CD4-positive, alpha-beta T cell (primary cell): ENCODE data around the gene CD3D. TPM values are rescaled to one million over a fixed set of nuclear protein-coding genes. Genes with fewer than 3 reads are reported as not detected.

Experiments
- ATAC-seq: fragments of 200-7000 bp; cut with Tn5 transposase; one replicate; pipeline ENCODE4 v1.10.0; 2022; ENCODE audit warnings: mild to moderate bottlenecking; ENCODE audit not compliant: poor library complexity
- CTCF ChIA-PET: fragments of 350-600 bp; sonication (Branson Sonifier 250); formaldehyde crosslinking; loops from one replicate; lab custom pipeline; 2021; ENCODE audit warnings: antibody characterized with exemption, inconsistent platforms; lab: Charles Lee
- POLR2A ChIA-PET: fragments of 350-600 bp; sonication (Branson Sonifier 250); formaldehyde crosslinking; loops from one replicate; lab custom pipeline; 2021; ENCODE audit warnings: antibody characterized with exemption, inconsistent platforms; lab: Charles Lee
- DNase-seq, 14 experiments: peaks; one replicate each; pipeline ENCODE4 v3.0.0-alpha.2; 2013 to 2020; ENCODE audit warnings: mixed read lengths in 2 of 14
- H3K27ac ChIP-seq, 2 donors: one replicate each; pipeline versions ENCODE4 v1.5.1 to v1.7.0; 2013; ENCODE audit warnings: low read length in 2 of 2, low read depth in 1 of 2, mild to moderate bottlenecking in 1 of 2
- H3K27me3 ChIP-seq, 2 experiments: 1 replicate in 1 of 2; 2 replicates in 1 of 2; pipeline versions ENCODE4 v1.6.1 to v1.7.0; 2013; ENCODE audit warnings: low read length in 2 of 2, control low read depth in 1 of 2, mild to moderate bottlenecking in 1 of 2, moderate library complexity in 1 of 2; ENCODE audit not compliant: insufficient read depth in 2 of 2, control insufficient read depth in 1 of 2
- H3K36me3 ChIP-seq: one replicate; pipeline ENCODE4 v1.6.1; 2013; ENCODE audit warnings: low read length, control low read depth; ENCODE audit not compliant: insufficient read depth
- H3K4me1 ChIP-seq: one replicate; pipeline ENCODE4 v1.6.1; 2013; ENCODE audit warnings: low read length, control low read depth; ENCODE audit not compliant: insufficient read depth
- H3K4me3 ChIP-seq: one replicate; pipeline ENCODE4 v1.5.1; 2013; ENCODE audit warnings: mild to moderate bottlenecking, low read length, moderate library complexity
- H3K9me3 ChIP-seq, 2 experiments: 1 replicate in 1 of 2; 2 replicates in 1 of 2; pipeline versions ENCODE4 v1.6.1 to v1.7.0; 2013; ENCODE audit warnings: low read length in 2 of 2, mild to moderate bottlenecking in 2 of 2, control low read depth in 1 of 2, moderate library complexity in 1 of 2; ENCODE audit not compliant: control insufficient read depth in 1 of 2, insufficient read depth in 1 of 2
- H3K27ac Mint-ChIP-seq: one replicate; pipeline ENCODE4 v1.8.0; 2020; ENCODE audit warnings: mixed read lengths
- H3K27me3 Mint-ChIP-seq: one replicate; pipeline ENCODE4 v1.8.0; 2021; ENCODE audit warnings: mixed read lengths
- H3K36me3 Mint-ChIP-seq: one replicate; pipeline ENCODE4 v1.8.0; 2021; ENCODE audit warnings: low read depth, mixed read lengths
- H3K4me1 Mint-ChIP-seq: one replicate; pipeline ENCODE4 v1.8.0; 2021; ENCODE audit warnings: low read depth, mixed read lengths
- H3K4me3 Mint-ChIP-seq: one replicate; pipeline ENCODE4 v1.8.0; 2020; ENCODE audit warnings: mild to moderate bottlenecking, mixed read lengths
- H3K9me3 Mint-ChIP-seq: one replicate; pipeline ENCODE4 v1.8.0; 2020; ENCODE audit warnings: mixed read lengths
- intact Hi-C, 2 experiments: fragments of 100-400 bp; cut with DNase I in 1 of 2; cut with micrococcal nuclease in 1 of 2; formaldehyde crosslinking; loops; one replicate each; pipeline versions ENCODE4 v1.15.1 to v1.9.0; 2023 to 2025; cut with DNase I, micrococcal nuclease
- total RNA-seq, 174 experiments: library from RNA in 2 of 174; stranded (reverse) in 2 of 174; gene quantifications; one replicate each; pipeline ENCODE4 v1.2.3 and lab custom pipeline; 2021 to 2026
- TF ChIP-seq, protein P1 (sequence below): fragments of 200-600 bp; IDR thresholded peaks from one replicate; pipeline ENCODE4 v1.8.0; 2022; ENCODE audit warnings: antibody characterized with exemption, mild to moderate bottlenecking

CD3D gene
- total RNA-seq, 2 experiments from 2014 or later: 265 to 274 TPM

DNA sequence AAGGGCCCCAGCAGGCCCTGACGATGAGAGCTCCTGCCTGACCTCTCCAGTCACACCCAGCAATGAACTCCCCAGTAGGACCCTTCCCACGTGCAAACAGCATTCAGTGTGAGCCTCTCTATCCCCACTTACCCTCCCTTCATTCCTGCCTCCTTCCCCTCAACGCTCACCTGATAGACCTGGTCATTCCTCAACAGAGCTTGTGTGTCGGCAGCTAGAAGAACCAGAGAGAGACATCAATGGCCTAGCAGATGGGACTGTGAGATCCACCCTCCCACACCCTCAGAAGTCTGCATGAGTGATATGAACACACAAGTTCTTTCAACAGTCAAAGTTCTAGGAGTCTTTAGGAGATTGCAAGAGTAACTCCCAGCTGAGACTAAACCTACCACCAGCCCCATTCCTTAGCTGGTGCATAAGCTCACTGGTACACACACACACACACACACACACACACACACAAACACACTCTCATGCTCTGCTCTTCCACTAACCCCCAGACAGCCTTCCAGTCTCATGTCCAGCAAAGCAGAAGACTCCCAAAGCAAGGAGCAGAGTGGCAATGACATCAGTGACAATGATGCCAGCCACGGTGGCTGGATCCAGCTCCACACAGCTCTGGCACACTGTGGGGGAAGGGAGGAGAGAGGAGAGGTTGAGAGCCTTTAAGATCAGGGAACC lies 3.1 kb downstream of the CD3D start:
- no peaks in the 10 kb centered on the region for H3K9me3 Mint-ChIP-seq
- TF ChIP-seq, protein P1, sequence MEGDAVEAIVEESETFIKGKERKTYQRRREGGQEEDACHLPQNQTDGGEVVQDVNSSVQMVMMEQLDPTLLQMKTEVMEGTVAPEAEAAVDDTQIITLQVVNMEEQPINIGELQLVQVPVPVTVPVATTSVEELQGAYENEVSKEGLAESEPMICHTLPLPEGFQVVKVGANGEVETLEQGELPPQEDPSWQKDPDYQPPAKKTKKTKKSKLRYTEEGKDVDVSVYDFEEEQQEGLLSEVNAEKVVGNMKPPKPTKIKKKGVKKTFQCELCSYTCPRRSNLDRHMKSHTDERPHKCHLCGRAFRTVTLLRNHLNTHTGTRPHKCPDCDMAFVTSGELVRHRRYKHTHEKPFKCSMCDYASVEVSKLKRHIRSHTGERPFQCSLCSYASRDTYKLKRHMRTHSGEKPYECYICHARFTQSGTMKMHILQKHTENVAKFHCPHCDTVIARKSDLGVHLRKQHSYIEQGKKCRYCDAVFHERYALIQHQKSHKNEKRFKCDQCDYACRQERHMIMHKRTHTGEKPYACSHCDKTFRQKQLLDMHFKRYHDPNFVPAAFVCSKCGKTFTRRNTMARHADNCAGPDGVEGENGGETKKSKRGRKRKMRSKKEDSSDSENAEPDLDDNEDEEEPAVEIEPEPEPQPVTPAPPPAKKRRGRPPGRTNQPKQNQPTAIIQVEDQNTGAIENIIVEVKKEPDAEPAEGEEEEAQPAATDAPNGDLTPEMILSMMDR: no peak
- peaks cover 71% of the 10 kb centered on the region for H3K4me1 Mint-ChIP-seq
- H3K9me3 ChIP-seq: no peaks in the 10 kb centered on the region
- peaks cover 65% of the 10 kb centered on the region for H3K4me1 ChIP-seq
- POLR2A ChIA-PET: interaction anchor here (0.8 to 2.9 kb wide), 12 partner anchors 8 to 125 kb away, joined by 3 to 12 read pairs (median 4); partner anchors contain the start of genes JAML and UBE4A
- H3K27me3 Mint-ChIP-seq: no peaks in the 10 kb centered on the region
- ATAC-seq: no peak
- H3K27me3 ChIP-seq: no peaks in the 10 kb centered on the region
- H3K36me3 ChIP-seq: peaks cover 38% of the 10 kb centered on the region
- DNase-seq: peak in 5 of 14 experiments; percentile 12 to 57 (median 46)
- CTCF ChIA-PET: interaction anchor here (1.0 to 2.5 kb wide), 8 partner anchors 8 to 123 kb away, joined by 3 to 13 read pairs (median 4); partner anchors contain the start of genes CD3E and MPZL2
- peaks cover 66% of the 10 kb centered on the region for H3K36me3 Mint-ChIP-seq
- peak overlapping the region; percentile 86 for H3K4me3 ChIP-seq
- H3K27ac Mint-ChIP-seq: peak overlapping the region; percentile 98
- intact Hi-C loops: no loop called here
- H3K4me3 Mint-ChIP-seq: peak overlapping the region; percentile 97
- H3K27ac ChIP-seq: peak overlapping the region; percentile 90

DNA sequence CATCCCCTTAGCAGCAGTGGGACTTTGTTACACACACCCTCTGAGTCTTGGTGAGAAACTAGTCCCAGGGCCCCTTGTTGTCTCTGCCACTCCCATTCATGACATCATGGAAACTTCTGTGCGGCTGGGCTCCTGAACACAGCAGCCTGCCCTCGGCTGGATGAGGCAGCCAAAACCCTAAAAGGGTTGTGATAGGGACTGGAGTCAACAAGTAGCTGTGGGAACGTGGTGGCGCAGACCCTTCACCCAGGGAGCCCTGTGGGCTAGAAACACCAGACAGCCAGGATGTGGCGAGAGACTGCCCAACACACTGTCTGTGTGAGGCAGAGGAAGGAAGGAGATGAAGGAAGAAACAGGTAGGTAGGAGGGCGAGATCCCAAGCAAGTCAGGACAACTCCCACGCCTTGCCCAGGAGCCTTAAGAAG lies 3.9 kb downstream of the CD3D start:
- H3K4me1 ChIP-seq: peaks cover 62% of the 10 kb centered on the region
- intact Hi-C loops: no loop called here
- ChIA-PET CTCF (interaction anchor here (1.0 to 2.5 kb wide), 7 partner anchors 9 to 122 kb away, joined by 3 to 13 read pairs (median 5); partner anchors contain the start of genes CD3E and MPZL2), POLR2A (interaction anchor here (0.6 to 2.9 kb wide), 7 partner anchors 9 to 112 kb away, joined by 3 to 12 read pairs (median 3); partner anchors contain the start of gene UBE4A)
- peaks cover 60% of the 10 kb centered on the region for H3K36me3 Mint-ChIP-seq
- no peaks in the 10 kb centered on the region for H3K9me3 ChIP-seq
- ATAC-seq (peak; percentile 66), DNase-seq (peak; percentile 61 to 96 (median 86))
- peaks cover 38% of the 10 kb centered on the region for H3K36me3 ChIP-seq
- no peaks in the 10 kb centered on the region for H3K9me3 Mint-ChIP-seq
- H3K27me3 Mint-ChIP-seq: no peaks in the 10 kb centered on the region
- H3K27ac Mint-ChIP-seq: peak overlapping the region; percentile 98
- H3K4me3 Mint-ChIP-seq: peak overlapping the region; percentile 97
- peaks cover 70% of the 10 kb centered on the region for H3K4me1 Mint-ChIP-seq
- no peaks in the 10 kb centered on the region for H3K27me3 ChIP-seq
- H3K27ac ChIP-seq: peak overlapping the region; percentile 90
- H3K4me3 ChIP-seq: peak overlapping the region; percentile 86
- TF ChIP-seq, protein P1: no peak

DNA sequence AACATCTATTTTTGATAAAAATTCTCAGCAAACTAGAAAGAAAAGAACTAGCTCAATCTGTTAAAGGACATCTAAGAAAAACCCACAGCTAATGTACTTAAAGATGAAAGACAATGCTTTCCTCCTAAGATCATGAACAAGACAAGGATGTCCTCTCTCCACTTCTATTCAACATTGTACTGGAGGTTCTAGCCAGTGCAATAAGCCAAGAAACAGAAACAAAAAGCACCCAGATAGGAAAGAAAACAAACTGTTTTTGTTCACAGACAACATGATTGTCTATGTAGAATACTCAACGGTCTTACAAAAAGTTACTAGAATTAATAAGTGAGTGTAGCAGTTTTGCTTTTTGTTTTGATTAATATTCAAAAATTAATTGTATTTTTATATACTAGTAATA lies 7.8 kb downstream of the CD3D start:
- TF ChIP-seq, protein P1: no peak
- no peak overlapping the region for H3K4me3 ChIP-seq
- peak; percentile 19 for ATAC-seq
- no peaks in the 10 kb centered on the region for H3K9me3 ChIP-seq
- ChIA-PET POLR2A (interaction anchor here (0.6 to 1.7 kb wide), 5 partner anchors 8 to 25 kb away, joined by 3 to 5 read pairs (median 3); partner anchors contain the start of genes CD3D and UBE4A), CTCF (interaction anchor here (2.7 kb wide), 1 partner anchor 39 kb away, joined by 13 read pairs; no protein-coding TSS in a partner anchor)
- Mint-ChIP-seq H3K4me3 (peak overlapping the region; percentile 50), H3K9me3 (no peaks in the 10 kb centered on the region), H3K27me3 (no peaks in the 10 kb centered on the region), H3K4me1 (peaks cover 54% of the 10 kb centered on the region), H3K36me3 (peaks cover 39% of the 10 kb centered on the region), H3K27ac (peak overlapping the region; percentile 98)
- H3K4me1 ChIP-seq: peaks cover 53% of the 10 kb centered on the region
- intact Hi-C loops: no loop called here
- peak in 3 of 14 experiments; percentile 53 to 74 (median 57) for DNase-seq
- no peaks in the 10 kb centered on the region for H3K27me3 ChIP-seq
- peaks cover 28% of the 10 kb centered on the region for H3K36me3 ChIP-seq
- peak overlapping the region; percentile 57 to 65 for H3K27ac ChIP-seq
